Lung (tissue), 12 donors: ENCODE results near the gene DGKD. TPM values are rescaled to one million over a fixed set of nuclear protein-coding genes. Genes with fewer than 3 reads are reported as not detected.
A peak's percentile ranks its signal among the peaks of the same experiment; 100 is the strongest.

Experiments used
- ATAC-seq: fragments of 200-7000 bp; cut with Tn5 transposase; one replicate; pipeline ENCODE4 v1.9.1; 2020; ENCODE audit warnings: moderate number of reproducible peaks; ENCODE audit not compliant: insufficient read depth, low FRiP score
- DNase-seq, 3 donors: peaks; one replicate each; pipeline ENCODE4 v3.0.0-alpha.2; 2013 to 2017
- H3K27ac ChIP-seq, 2 donors: one replicate each; pipeline ENCODE4 v1.5.1; 2013; ENCODE audit warnings: mild to moderate bottlenecking in 2 of 2, moderate library complexity in 2 of 2, control low read depth in 1 of 2, inconsistent platforms in 1 of 2, low read depth in 1 of 2, low read length in 1 of 2
- H3K27me3 ChIP-seq, 3 donors: one replicate each; pipeline ENCODE4 v1.5.1; 2013; ENCODE audit warnings: low read length in 2 of 3; ENCODE audit not compliant: control insufficient read depth in 3 of 3, insufficient read depth in 3 of 3
- H3K36me3 ChIP-seq, 4 donors: one replicate each; pipeline ENCODE4 v1.5.1; 2013; ENCODE audit warnings: low read length in 4 of 4, mild to moderate bottlenecking in 1 of 4, moderate library complexity in 1 of 4; ENCODE audit not compliant: control insufficient read depth in 4 of 4, insufficient read depth in 4 of 4
- H3K4me1 ChIP-seq, 5 donors: one replicate each; pipeline ENCODE4 v1.5.1; 2013; ENCODE audit warnings: low read length in 5 of 5, mild to moderate bottlenecking in 2 of 5, moderate library complexity in 1 of 5; ENCODE audit not compliant: control insufficient read depth in 5 of 5, insufficient read depth in 5 of 5
- H3K4me3 ChIP-seq: one replicate; pipeline ENCODE4 v1.5.1; 2013; ENCODE audit warnings: mild to moderate bottlenecking, control low read depth, moderate library complexity
- H3K9ac ChIP-seq, 2 donors: one replicate each; pipeline ENCODE4 v1.5.1; 2013; ENCODE audit warnings: low read length in 2 of 2, control low read depth in 1 of 2; ENCODE audit not compliant: insufficient read depth in 1 of 2
- H3K9me3 ChIP-seq, 4 donors: one replicate each; pipeline ENCODE4 v1.5.1; 2013; ENCODE audit warnings: low read length in 3 of 4, mild to moderate bottlenecking in 1 of 4, moderate library complexity in 1 of 4; ENCODE audit not compliant: control insufficient read depth in 4 of 4, insufficient read depth in 3 of 4
- CTCF ChIP-seq: IDR thresholded peaks from 2 replicates; pipeline ENCODE4 v1.5.1; 2012; ENCODE audit warnings: mild to moderate bottlenecking; ENCODE audit errors: control extremely low read depth, extremely low read depth
- WGBS, 2 donors: extraction: QIAGEN DNeasy Blood & Tissue Kit; methylation state at CpG; one replicate each; pipeline ENCODE4 v1.1.7; 2013; 5-methylcytosine and 5-hydroxymethylcytosine counted together
- polyA plus RNA-seq, 2 donors: library from polyadenylated mRNA; stranded (reverse); fragments of 200-250 nt; gene quantifications; one replicate each; pipeline ENCODE4 v1.2.1, GENCODE V29; 2013
- total RNA-seq, 2 donors: library from RNA; depleted of rRNA in 1 of 2; stranded (reverse); fragments of >200 nt in 1 of 2; gene quantifications; one replicate each; pipeline ENCODE4 v1.2.1, GENCODE V29; 2014 to 2021
- donor health status: control.
- donor health status: control.
- donor health status: Bipolar disorder and iron deficiency.
- donor health status: healthy.
- donor health status: DM: yes; HTN: yes; CAD: no.

DGKD gene
- total and polyA plus RNA-seq, 4 donors = 30.3 to 77.4 (median 44.0) TPM

GRCh38 chr2:233464531-233465240, 110.4 kb downstream of the DGKD start:
- no peaks in the 10 kb centered on the region for H3K9me3 ChIP-seq
- peaks cover 14 to 65% (median 34%) of the 10 kb centered on the region in 4 donors for H3K36me3 ChIP-seq
- peaks cover 0 to 5% (median 0%) of the 10 kb centered on the region in 5 donors for H3K4me1 ChIP-seq

GRCh38 chr2:233466991-233467603, 112.8 kb downstream of the DGKD start:
- DNase-seq (no peak), ATAC-seq (no peak)
- TF ChIP-seq CTCF = no peak
- no peak overlapping the region for H3K4me3 ChIP-seq
- H3K9ac ChIP-seq = no peak overlapping the region
- peaks cover 10 to 59% (median 34%) of the 10 kb centered on the region in 4 donors for H3K36me3 ChIP-seq
- H3K4me1 ChIP-seq = peaks cover 0 to 13% (median 3%) of the 10 kb centered on the region in 5 donors
- no peak overlapping the region for H3K27ac ChIP-seq
- no peaks in the 10 kb centered on the region for H3K9me3 ChIP-seq
- no peaks in the 10 kb centered on the region for H3K27me3 ChIP-seq
- 93 to 94% methylated on average over 20 of the region's 20 CpGs for WGBS, 2 donors

More at GRCh38 chr2:233464531-233465240, 110.4 kb downstream of the DGKD start:
- DNase-seq = no peak
- Histone ChIP-seq H3K9ac (no peak overlapping the region), H3K4me3 (no peak overlapping the region), H3K27ac (peak overlapping the region in 1 of 2 donors; percentile 81), H3K27me3 (no peaks in the 10 kb centered on the region)
- ATAC-seq = peak; percentile 89
- WGBS, 2 donors = 78 to 93% methylated on average over 16 of the region's 16 CpGs
- no peak for TF ChIP-seq CTCF

- Histone ChIP-seq H3K27ac (no peak overlapping the region), H3K27me3 (no peaks in the 10 kb centered on the region), H3K36me3 (peaks cover 10 to 48% (median 29%) of the 10 kb centered on the region in 4 donors), H3K9ac (no peak overlapping the region), H3K4me3 (no peak overlapping the region), H3K4me1 (peaks cover 0 to 13% (median 3%) of the 10 kb centered on the region in 5 donors), H3K9me3 (no peaks in the 10 kb centered on the region)
- no peak for TF ChIP-seq CTCF
- 97% methylated on average over 22 of the region's 22 CpGs for WGBS, 2 donors
- ATAC-seq (no peak), DNase-seq (no peak)
Observed at GRCh38 chr2:233468047-233468740, 113.9 kb downstream of the DGKD start.
